GM23338 (cell line): Measurements from ENCODE around the gene NPPC. TPM values are rescaled to one million over a fixed set of nuclear protein-coding genes. Genes with fewer than 3 reads are reported as not detected.

Source experiments
- ATAC-seq: fragments of 200-7000 bp; cut with Tn5 transposase; 3 replicates; pipeline ENCODE4 v1.9.1; 2020
- DNase-seq: peaks from one replicate; pipeline ENCODE4 v3.0.0-alpha.2; 2015; ENCODE audit warnings: low spot score
- H2AFZ ChIP-seq: fragments of 200-600 bp; sonication (generic); 2 replicates; pipeline ENCODE4 v1.8.0; 2016; ENCODE audit warnings: antibody characterized with exemption, mild to moderate bottlenecking, moderate library complexity
- H3F3A ChIP-seq: fragments of 200-600 bp; sonication (generic); replicated peaks from 2 replicates; pipeline ENCODE4 v1.8.0; 2017; ENCODE audit warnings: antibody characterized with exemption, mixed run types, low read depth
- H3K27ac ChIP-seq: fragments of 200-600 bp; sonication (generic); 2 replicates; pipeline ENCODE4 v1.6.1; 2016; ENCODE audit warnings: low read depth
- H3K27me3 ChIP-seq: fragments of 200-600 bp; sonication (generic); 2 replicates; pipeline ENCODE4 v1.8.0; 2016; ENCODE audit warnings: mild to moderate bottlenecking, mixed run types, moderate library complexity; ENCODE audit not compliant: insufficient read depth
- H3K36me3 ChIP-seq: fragments of 200-600 bp; sonication (generic); 2 replicates; pipeline ENCODE4 v1.8.0; 2016; ENCODE audit warnings: mild to moderate bottlenecking; ENCODE audit not compliant: insufficient read depth
- H3K4me1 ChIP-seq: fragments of 200-600 bp; sonication (generic); 2 replicates; pipeline ENCODE4 v1.8.0; 2016; ENCODE audit warnings: mild to moderate bottlenecking, moderate library complexity; ENCODE audit not compliant: insufficient read depth
- H3K4me2 ChIP-seq: fragments of 200-600 bp; sonication (generic); 2 replicates; pipeline ENCODE4 v1.7.1; 2017; ENCODE audit warnings: mixed run types
- H3K4me3 ChIP-seq: fragments of 200-600 bp; sonication (generic); 2 replicates; pipeline ENCODE4 v1.6.1; 2016; ENCODE audit warnings: mixed run types
- H3K79me2 ChIP-seq: fragments of 200-600 bp; sonication (generic); replicated peaks from 2 replicates; pipeline ENCODE4 v1.8.0; 2017; ENCODE audit warnings: mild to moderate bottlenecking; ENCODE audit not compliant: insufficient read depth
- H3K9me2 ChIP-seq: fragments of 200-600 bp; sonication (generic); 2 replicates; pipeline ENCODE4 v1.8.0; 2017; ENCODE audit not compliant: insufficient read depth
- H4K20me1 ChIP-seq: fragments of 200-600 bp; sonication (generic); replicated peaks from 2 replicates; pipeline ENCODE4 v1.8.0; 2017; ENCODE audit warnings: mild to moderate bottlenecking; ENCODE audit not compliant: insufficient read depth
- H3K27ac Mint-ChIP-seq: 2 replicates; pipeline ENCODE4 v1.8.0; 2020; ENCODE audit warnings: inconsistent platforms, mild to moderate bottlenecking, moderate library complexity, mixed read lengths
- H3K27me3 Mint-ChIP-seq: 3 replicates; pipeline ENCODE4 v1.8.0; 2022; ENCODE audit warnings: low read depth, mild to moderate bottlenecking, moderate library complexity, mixed read lengths, inconsistent platforms; ENCODE audit not compliant: insufficient read depth, poor library complexity
- H3K36me3 Mint-ChIP-seq: 3 replicates; pipeline ENCODE4 v1.8.0; 2021; ENCODE audit warnings: low read depth, mild to moderate bottlenecking, inconsistent platforms, moderate library complexity, mixed read lengths
- H3K4me1 Mint-ChIP-seq: 3 replicates; pipeline ENCODE4 v1.8.0; 2020; ENCODE audit warnings: mild to moderate bottlenecking, inconsistent platforms, mixed read lengths
- H3K4me3 Mint-ChIP-seq: 3 replicates; pipeline ENCODE4 v1.8.0; 2021; ENCODE audit warnings: moderate library complexity, mild to moderate bottlenecking, inconsistent platforms, mixed read lengths
- H3K9me3 Mint-ChIP-seq: 3 replicates; pipeline ENCODE4 v1.8.0; 2020; ENCODE audit warnings: moderate library complexity, mild to moderate bottlenecking, inconsistent platforms, mixed read lengths
- EZH2phosphoT487 ChIP-seq: fragments of 200-600 bp; sonication (generic); IDR thresholded peaks from one replicate; pipeline ENCODE4 v1.8.1; 2018; ENCODE audit warnings: antibody characterized with exemption; ENCODE audit not compliant: unreplicated experiment
- POLR2AphosphoS5 ChIP-seq: IDR thresholded peaks from 2 replicates; pipeline ENCODE4 v1.6.1; 2016; ENCODE audit warnings: antibody characterized with exemption, low read depth
- STAT1 ChIP-seq: IDR thresholded peaks from one replicate; pipeline ENCODE4 v1.6.1; 2016; ENCODE audit warnings: antibody characterized with exemption; ENCODE audit not compliant: unreplicated experiment
- ZNF114 ChIP-seq: fragments of 250-450 bp; sonication (Bioruptor Pico); IDR thresholded peaks from 2 replicates; pipeline ENCODE4 v1.5.0; 2020; ENCODE audit warnings: mild to moderate bottlenecking, moderate library complexity
- polyA plus RNA-seq: library from polyadenylated mRNA; unstranded; fragments of >200 nt; fragmentation: Nextera tagmentation; extraction: Ambion mirVana; gene quantifications from 2 replicates; pipeline ENCODE4 v1.2.1, GENCODE V29; 2016
- total RNA-seq: library from RNA; depleted of rRNA; stranded (reverse); fragments of >200 nt; shearing (Covaris generic); gene quantifications from 2 replicates; pipeline ENCODE4 v1.2.3, GENCODE V29; 2014
- TF ChIP-seq, protein P1 (sequence below), 2 experiments: fragments of 200-600 bp in 1 of 2; sonication (generic) in 1 of 2; conservative IDR thresholded peaks; 2 replicates each; pipeline versions ENCODE4 v1.5.1 to v1.6.1; 2016 to 2017; ENCODE audit warnings: antibody characterized with exemption in 2 of 2, low read depth in 2 of 2, mild to moderate bottlenecking in 2 of 2, moderate library complexity in 1 of 2
- TF ChIP-seq, protein P2 (sequence below): IDR thresholded peaks from one replicate; pipeline ENCODE4 v1.6.1; 2018; ENCODE audit warnings: antibody characterized with exemption; ENCODE audit not compliant: unreplicated experiment
- TF ChIP-seq, protein P3 (sequence below): IDR thresholded peaks from 2 replicates; pipeline ENCODE4 v1.6.1; 2016; ENCODE audit warnings: antibody characterized with exemption
- TF ChIP-seq, protein P4 (sequence below): fragments of 250-450 bp; sonication (Bioruptor Pico); IDR thresholded peaks from 2 replicates; pipeline ENCODE4 v1.5.0; 2020; ENCODE audit warnings: mild to moderate bottlenecking, moderate library complexity

NPPC gene
- total and polyA plus RNA-seq, 2 experiments from 2014 or later: 2.2 to 6.3 TPM

DNA sequence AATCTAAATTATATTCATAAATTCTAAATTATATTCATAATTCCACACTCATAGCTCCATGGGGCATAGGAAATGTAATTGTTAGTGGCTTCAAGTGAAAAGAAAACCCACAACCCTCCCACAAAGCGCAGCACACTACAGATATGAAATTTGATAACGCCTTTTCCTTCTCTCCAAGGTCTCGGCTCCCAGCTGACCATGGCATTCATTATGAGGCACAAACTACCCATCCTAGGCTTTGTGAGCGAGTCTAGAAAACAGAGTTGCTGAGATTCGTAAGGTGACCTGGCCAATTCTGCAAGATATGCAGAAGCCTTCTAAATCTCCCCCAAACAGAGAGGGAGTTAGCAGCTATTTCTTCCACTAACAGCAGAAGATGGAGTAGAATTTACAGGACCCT, 5.4 kb downstream of the NPPC start:
- DNase-seq: no peak
- ATAC-seq: no peak
- H3K27ac ChIP-seq: no peak overlapping the region
- no peaks in the 10 kb centered on the region for H3K9me2 ChIP-seq
- peaks cover 14% of the 10 kb centered on the region for H3K27me3 Mint-ChIP-seq
- peaks cover 10% of the 10 kb centered on the region; the same call in 1 of the 2 replicates for H4K20me1 ChIP-seq
- no peaks in the 10 kb centered on the region for H3K36me3 Mint-ChIP-seq
- H3K4me2 ChIP-seq: no peak overlapping the region
- H3K27me3 ChIP-seq: peaks cover 21% of the 10 kb centered on the region
- H3K4me3 ChIP-seq: no peak overlapping the region
- H3F3A ChIP-seq: no peaks in the 10 kb centered on the region
- no peak for TF ChIP-seq EZH2phosphoT487
- no peak overlapping the region for H3K27ac Mint-ChIP-seq
- H3K4me1 ChIP-seq: no peaks in the 10 kb centered on the region
- H3K4me3 Mint-ChIP-seq: no peak overlapping the region
- H3K4me1 Mint-ChIP-seq: peaks cover 11% of the 10 kb centered on the region
- H3K9me3 Mint-ChIP-seq: no peaks in the 10 kb centered on the region
- no peak overlapping the region for H2AFZ ChIP-seq
- no peaks in the 10 kb centered on the region for H3K36me3 ChIP-seq
- no peaks in the 10 kb centered on the region for H3K79me2 ChIP-seq

DNA sequence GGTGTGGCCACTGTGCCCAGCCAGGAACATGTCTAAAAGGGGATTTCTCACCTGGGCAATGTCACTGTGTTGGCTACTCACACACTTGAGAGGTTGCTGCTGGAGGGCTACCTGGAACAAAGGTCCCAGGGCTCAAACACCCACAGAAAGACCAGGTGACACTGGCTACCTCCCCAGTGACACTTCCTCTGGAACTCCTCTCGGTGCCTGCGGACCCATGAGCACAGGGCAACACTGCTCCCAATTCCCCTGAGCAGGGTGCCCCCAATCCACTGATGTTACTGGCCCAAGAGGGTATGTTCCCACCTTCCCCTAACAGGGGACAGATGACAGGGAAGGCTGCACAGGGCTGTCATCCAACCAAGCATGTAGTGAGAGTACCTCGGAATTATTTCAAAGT, 5.8 kb downstream of the NPPC start:
- Mint-ChIP-seq H3K27me3 (peaks cover 14% of the 10 kb centered on the region), H3K9me3 (no peaks in the 10 kb centered on the region), H3K27ac (no peak overlapping the region), H3K36me3 (no peaks in the 10 kb centered on the region), H3K4me1 (peaks cover 14% of the 10 kb centered on the region), H3K4me3 (no peak overlapping the region)
- no peaks in the 10 kb centered on the region for H3F3A ChIP-seq
- no peak overlapping the region for H3K4me3 ChIP-seq
- peaks cover 16% of the 10 kb centered on the region for H3K27me3 ChIP-seq
- no peak for DNase-seq
- no peak for ATAC-seq
- no peak overlapping the region for H3K4me2 ChIP-seq
- H3K36me3 ChIP-seq: no peaks in the 10 kb centered on the region
- no peaks in the 10 kb centered on the region for H3K9me2 ChIP-seq
- H4K20me1 ChIP-seq: peaks cover 10% of the 10 kb centered on the region; the same call in 1 of the 2 replicates
- no peak overlapping the region for H3K27ac ChIP-seq
- TF ChIP-seq ZNF114 (CRISPR knock-in tag) (no peak), POLR2AphosphoS5 (no peak), STAT1 (no peak)
- TF ChIP-seq, protein P1, sequence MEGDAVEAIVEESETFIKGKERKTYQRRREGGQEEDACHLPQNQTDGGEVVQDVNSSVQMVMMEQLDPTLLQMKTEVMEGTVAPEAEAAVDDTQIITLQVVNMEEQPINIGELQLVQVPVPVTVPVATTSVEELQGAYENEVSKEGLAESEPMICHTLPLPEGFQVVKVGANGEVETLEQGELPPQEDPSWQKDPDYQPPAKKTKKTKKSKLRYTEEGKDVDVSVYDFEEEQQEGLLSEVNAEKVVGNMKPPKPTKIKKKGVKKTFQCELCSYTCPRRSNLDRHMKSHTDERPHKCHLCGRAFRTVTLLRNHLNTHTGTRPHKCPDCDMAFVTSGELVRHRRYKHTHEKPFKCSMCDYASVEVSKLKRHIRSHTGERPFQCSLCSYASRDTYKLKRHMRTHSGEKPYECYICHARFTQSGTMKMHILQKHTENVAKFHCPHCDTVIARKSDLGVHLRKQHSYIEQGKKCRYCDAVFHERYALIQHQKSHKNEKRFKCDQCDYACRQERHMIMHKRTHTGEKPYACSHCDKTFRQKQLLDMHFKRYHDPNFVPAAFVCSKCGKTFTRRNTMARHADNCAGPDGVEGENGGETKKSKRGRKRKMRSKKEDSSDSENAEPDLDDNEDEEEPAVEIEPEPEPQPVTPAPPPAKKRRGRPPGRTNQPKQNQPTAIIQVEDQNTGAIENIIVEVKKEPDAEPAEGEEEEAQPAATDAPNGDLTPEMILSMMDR (conservative IDR thresholded peaks at IDR 0.05; ENCODE audit: low read depth in 2 of 2): no peak
- TF ChIP-seq, protein P2, sequence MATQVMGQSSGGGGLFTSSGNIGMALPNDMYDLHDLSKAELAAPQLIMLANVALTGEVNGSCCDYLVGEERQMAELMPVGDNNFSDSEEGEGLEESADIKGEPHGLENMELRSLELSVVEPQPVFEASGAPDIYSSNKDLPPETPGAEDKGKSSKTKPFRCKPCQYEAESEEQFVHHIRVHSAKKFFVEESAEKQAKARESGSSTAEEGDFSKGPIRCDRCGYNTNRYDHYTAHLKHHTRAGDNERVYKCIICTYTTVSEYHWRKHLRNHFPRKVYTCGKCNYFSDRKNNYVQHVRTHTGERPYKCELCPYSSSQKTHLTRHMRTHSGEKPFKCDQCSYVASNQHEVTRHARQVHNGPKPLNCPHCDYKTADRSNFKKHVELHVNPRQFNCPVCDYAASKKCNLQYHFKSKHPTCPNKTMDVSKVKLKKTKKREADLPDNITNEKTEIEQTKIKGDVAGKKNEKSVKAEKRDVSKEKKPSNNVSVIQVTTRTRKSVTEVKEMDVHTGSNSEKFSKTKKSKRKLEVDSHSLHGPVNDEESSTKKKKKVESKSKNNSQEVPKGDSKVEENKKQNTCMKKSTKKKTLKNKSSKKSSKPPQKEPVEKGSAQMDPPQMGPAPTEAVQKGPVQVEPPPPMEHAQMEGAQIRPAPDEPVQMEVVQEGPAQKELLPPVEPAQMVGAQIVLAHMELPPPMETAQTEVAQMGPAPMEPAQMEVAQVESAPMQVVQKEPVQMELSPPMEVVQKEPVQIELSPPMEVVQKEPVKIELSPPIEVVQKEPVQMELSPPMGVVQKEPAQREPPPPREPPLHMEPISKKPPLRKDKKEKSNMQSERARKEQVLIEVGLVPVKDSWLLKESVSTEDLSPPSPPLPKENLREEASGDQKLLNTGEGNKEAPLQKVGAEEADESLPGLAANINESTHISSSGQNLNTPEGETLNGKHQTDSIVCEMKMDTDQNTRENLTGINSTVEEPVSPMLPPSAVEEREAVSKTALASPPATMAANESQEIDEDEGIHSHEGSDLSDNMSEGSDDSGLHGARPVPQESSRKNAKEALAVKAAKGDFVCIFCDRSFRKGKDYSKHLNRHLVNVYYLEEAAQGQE: no peak
- TF ChIP-seq, protein P3, sequence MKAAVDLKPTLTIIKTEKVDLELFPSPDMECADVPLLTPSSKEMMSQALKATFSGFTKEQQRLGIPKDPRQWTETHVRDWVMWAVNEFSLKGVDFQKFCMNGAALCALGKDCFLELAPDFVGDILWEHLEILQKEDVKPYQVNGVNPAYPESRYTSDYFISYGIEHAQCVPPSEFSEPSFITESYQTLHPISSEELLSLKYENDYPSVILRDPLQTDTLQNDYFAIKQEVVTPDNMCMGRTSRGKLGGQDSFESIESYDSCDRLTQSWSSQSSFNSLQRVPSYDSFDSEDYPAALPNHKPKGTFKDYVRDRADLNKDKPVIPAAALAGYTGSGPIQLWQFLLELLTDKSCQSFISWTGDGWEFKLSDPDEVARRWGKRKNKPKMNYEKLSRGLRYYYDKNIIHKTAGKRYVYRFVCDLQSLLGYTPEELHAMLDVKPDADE: no peak
- TF ChIP-seq, protein P4, sequence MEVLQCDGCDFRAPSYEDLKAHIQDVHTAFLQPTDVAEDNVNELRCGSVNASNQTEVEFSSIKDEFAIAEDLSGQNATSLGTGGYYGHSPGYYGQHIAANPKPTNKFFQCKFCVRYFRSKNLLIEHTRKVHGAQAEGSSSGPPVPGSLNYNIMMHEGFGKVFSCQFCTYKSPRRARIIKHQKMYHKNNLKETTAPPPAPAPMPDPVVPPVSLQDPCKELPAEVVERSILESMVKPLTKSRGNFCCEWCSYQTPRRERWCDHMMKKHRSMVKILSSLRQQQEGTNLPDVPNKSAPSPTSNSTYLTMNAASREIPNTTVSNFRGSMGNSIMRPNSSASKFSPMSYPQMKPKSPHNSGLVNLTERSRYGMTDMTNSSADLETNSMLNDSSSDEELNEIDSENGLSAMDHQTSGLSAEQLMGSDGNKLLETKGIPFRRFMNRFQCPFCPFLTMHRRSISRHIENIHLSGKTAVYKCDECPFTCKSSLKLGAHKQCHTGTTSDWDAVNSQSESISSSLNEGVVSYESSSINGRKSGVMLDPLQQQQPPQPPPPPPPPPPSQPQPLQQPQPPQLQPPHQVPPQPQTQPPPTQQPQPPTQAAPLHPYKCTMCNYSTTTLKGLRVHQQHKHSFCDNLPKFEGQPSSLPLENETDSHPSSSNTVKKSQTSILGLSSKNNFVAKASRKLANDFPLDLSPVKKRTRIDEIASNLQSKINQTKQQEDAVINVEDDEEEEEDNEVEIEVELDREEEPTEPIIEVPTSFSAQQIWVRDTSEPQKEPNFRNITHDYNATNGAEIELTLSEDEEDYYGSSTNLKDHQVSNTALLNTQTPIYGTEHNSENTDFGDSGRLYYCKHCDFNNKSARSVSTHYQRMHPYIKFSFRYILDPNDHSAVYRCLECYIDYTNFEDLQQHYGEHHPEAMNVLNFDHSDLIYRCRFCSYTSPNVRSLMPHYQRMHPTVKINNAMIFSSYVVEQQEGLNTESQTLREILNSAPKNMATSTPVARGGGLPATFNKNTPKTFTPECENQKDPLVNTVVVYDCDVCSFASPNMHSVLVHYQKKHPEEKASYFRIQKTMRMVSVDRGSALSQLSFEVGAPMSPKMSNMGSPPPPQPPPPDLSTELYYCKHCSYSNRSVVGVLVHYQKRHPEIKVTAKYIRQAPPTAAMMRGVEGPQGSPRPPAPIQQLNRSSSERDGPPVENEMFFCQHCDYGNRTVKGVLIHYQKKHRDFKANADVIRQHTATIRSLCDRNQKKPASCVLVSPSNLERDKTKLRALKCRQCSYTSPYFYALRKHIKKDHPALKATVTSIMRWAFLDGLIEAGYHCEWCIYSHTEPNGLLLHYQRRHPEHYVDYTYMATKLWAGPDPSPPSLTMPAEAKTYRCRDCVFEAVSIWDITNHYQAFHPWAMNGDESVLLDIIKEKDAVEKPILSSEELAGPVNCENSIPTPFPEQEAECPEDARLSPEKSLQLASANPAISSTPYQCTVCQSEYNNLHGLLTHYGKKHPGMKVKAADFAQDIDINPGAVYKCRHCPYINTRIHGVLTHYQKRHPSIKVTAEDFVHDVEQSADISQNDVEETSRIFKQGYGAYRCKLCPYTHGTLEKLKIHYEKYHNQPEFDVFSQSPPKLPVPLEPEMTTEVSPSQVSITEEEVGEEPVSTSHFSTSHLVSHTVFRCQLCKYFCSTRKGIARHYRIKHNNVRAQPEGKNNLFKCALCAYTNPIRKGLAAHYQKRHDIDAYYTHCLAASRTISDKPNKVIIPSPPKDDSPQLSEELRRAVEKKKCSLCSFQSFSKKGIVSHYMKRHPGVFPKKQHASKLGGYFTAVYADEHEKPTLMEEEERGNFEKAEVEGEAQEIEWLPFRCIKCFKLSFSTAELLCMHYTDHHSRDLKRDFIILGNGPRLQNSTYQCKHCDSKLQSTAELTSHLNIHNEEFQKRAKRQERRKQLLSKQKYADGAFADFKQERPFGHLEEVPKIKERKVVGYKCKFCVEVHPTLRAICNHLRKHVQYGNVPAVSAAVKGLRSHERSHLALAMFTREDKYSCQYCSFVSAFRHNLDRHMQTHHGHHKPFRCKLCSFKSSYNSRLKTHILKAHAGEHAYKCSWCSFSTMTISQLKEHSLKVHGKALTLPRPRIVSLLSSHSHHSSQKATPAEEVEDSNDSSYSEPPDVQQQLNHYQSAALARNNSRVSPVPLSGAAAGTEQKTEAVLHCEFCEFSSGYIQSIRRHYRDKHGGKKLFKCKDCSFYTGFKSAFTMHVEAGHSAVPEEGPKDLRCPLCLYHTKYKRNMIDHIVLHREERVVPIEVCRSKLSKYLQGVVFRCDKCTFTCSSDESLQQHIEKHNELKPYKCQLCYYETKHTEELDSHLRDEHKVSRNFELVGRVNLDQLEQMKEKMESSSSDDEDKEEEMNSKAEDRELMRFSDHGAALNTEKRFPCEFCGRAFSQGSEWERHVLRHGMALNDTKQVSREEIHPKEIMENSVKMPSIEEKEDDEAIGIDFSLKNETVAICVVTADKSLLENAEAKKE: no peak
- no peak overlapping the region for H2AFZ ChIP-seq
- no peaks in the 10 kb centered on the region for H3K79me2 ChIP-seq
- H3K4me1 ChIP-seq: no peaks in the 10 kb centered on the region
